HG03039 (cell line): ENCODE data around the gene ZDHHC14.
"Not testable (repeated sequence)": the region's sequence is repeated elsewhere in the genome, so short reads cannot be mapped to it uniquely, and the experiment has no call there.

Source experiments
- ATAC-seq: cut with Tn5 transposase; IDR thresholded peaks from one replicate; pipeline ENCODE4 v1.9.1; 2021; ENCODE audit warnings: mild to moderate bottlenecking, moderate library complexity; ENCODE audit not compliant: unreplicated experiment

Gene ZDHHC14

DNA sequence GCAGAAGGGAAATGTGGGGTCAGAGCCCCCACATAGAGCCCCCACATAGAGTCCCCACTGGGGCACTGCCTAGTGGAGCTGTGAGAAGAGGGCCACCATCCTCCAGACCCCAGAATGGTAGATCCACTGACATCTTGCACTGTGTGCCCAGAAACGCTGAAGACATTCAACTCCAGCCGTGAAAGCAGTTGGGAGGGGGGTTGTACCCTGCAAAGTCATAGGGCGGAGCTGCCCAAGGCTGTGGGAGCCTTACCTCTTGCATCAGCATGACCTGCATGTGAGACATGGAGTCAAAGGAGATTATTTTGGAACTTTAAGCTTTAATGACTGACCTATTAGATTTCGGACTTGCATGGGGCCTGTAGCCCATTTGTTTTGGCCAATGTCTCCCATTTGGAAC lies 209.7 kb downstream of the ZDHHC14 start:
- ATAC-seq: not testable (repeated sequence)

DNA sequence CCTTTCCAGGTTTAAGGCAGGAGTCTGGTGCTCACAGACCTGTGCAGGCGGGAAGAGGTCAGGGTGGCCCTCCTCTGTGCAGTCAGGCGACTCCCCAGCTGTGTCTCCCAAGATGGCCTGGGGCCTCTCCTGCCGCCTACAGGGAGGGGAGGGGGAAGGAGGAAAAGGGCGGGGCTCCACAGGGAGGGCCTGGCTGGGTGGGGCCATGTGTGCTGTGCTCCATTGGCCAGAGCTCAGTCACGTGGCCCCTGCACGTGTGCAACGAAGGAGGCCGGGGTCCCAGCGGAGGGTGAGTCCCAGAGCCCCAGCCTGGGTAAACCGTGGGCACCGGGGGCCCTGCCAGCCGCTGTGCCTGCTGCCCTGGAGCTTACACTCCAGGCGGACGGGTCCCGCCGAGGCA lies 211.6 kb downstream of the ZDHHC14 start:
- no peak for ATAC-seq

DNA sequence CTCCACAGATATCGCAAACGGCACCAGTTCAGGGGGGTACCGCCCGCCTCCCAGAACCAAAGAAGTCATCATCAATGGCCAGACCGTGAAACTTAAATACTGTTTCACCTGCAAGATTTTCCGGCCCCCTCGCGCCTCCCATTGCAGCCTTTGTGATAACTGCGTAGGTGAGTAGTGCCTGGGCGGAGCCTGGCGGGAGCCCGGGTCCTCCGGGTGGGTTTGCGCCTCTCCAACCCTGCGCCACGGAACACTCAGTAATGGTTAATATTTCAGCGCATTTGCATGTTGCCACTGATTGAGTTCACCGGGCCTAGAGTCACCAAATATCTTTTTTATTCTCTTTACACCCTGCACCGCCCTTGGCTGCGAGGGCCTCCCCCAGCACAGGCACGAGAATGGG lies 212.0 kb downstream of the ZDHHC14 start:
- no peak for ATAC-seq

DNA sequence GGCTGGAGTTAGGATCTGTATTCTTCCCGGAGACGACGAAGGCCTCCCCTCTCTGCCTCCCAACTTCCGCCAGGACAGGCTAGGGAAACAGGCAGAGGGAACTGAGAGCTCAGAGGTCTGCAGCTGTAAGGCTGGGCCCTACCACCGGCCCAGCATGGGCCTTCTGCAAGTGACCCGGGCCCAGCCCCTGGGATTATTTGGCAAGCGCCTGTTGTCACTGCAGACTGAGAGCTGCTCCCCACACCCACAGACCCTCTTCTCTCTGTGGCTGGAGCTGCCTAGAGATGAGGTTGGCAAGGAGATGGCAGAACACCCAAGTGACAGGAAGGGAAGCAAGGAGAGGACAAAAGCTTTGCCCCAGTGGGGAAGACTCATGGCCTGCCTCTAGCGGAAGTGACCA lies 212.6 kb downstream of the ZDHHC14 start:
- no peak for ATAC-seq

DNA sequence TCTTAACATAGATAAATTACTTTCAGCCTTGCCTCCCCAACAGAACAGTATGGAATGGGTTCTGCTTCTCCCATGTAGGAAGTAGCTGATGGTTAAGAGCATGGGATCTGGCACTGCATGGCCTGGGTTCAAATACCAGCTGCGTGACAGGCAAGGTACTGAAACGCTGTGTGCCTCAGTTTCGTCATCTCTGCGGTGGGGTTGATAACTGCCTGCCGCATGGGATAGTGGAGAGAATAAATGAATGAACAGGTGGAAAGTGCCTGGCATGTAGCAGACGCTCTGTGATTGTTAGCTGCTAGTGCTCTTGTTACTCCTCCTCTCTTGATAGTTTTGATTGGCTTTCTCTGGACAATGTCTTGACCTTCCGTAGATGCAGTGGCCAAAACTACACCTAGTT lies 213.3 kb downstream of the ZDHHC14 start:
- ATAC-seq: no peak

DNA sequence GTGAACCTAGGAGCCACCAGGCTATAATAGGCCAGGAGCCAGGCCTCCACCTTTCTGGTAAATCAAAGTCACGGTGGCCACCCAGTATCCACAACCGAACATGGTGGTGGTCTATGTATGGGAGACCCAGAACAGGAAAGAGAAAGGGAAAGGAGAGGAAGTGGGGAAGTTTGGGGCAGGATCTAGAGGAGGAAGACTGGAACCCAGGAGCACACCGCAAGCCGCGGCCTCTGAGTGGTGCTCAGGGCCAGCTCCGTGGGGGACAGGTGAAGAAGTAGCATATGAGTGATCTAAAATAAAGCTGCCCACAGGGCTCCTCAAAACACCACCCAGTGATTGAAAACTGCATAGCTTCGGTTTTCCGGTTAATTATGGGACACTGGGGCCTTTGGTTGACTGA lies 214.8 kb downstream of the ZDHHC14 start:
- ATAC-seq: no peak

DNA sequence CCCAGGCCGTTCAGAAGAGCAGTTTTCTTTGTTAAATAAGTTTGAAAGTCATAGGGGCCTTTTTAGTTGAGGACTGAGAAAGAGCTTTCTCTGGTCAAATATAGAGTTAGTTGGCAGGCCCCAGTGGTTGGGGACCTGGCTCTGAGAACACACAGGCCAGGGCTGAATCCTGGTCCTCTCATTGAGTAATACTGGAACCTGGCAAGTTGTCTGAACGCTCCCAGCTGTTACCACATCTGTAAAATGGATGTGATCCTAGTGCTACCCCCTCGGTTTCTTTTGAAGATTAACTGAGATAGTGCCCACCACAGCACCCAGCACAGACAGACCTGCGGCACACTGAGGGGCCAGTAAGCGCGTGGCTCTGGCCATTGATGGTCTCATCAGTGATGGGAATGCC lies 215.5 kb downstream of the ZDHHC14 start:
- no peak for ATAC-seq

DNA sequence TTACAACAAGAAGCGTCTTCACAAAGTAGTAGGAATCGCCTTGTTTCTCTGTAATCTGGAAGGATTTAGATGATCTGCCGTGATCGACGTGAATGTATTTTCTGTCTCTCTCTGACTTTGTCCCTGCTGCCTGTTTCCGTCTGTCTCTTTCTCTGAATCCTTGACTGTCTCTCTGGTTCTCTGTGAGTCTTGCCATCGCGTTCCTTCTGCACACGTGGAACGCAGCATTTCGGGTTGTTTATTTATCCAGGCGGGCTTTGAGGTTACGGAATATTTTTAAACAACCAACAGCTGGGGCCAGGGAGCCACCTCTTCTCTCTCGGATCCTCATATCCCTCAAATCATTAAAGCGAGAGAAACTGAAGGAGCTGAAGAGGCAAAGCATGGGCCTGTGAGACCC lies 215.9 kb downstream of the ZDHHC14 start:
- ATAC-seq: no peak

DNA sequence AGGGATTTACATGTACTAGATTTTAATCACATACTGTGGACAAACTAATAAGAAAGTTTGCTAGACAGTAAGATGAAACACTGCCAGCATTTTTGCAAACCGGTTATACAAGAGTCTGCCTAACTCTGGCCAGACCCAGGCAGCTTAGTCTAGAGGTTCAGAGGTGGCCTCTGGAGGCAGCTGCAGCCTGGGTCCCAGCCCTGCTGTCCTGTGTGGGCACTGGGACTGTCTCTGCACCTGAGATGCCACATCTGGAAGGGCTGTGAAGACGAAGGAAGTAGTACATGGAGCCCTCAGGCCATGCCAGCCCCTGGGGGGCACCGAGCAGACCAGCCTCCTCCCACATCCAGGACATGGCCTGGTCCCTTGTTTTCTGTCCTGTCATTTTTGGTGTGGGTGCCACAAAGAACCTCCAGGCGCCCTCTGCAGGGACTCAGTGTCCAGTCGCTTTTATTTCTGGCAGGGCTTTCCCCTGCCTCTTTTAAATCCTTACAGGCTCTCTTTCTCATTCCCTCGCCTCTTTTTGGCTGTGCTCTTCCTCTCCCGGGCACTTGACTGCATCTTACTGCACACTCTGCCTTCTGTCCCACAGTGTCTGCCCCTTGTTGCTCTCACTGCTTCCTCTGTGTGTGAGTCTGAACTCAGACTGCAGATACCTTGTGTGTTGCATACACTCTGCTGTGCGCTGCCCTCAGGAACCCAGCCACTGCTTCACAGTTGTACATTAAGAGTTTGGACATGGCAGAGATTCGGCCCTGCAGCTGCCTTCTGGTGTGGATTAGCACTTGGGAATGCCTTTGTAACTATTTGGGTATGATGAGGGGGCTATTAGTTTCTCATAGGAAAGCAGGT lies 216.7 kb downstream of the ZDHHC14 start:
- no peak for ATAC-seq

DNA sequence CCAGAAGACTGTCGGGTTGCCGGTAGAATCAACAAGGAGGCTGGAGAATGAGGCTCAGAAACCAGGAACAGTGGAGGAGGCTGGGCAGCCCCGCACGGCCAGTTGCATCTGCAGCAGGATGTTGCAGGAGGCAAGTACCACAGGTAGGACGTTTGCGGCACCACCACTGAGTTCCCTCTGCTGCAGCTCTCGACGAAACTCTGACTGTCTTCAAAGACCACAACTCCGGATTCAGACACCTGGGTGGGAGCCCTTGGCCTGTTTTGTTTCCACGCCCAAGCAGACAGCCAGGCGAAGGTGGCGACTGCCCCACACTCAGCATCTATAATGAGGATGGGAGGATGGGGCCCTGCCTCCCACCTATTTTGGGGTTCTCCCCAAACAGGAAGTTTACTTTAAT lies 218.2 kb downstream of the ZDHHC14 start:
- no peak for ATAC-seq

DNA sequence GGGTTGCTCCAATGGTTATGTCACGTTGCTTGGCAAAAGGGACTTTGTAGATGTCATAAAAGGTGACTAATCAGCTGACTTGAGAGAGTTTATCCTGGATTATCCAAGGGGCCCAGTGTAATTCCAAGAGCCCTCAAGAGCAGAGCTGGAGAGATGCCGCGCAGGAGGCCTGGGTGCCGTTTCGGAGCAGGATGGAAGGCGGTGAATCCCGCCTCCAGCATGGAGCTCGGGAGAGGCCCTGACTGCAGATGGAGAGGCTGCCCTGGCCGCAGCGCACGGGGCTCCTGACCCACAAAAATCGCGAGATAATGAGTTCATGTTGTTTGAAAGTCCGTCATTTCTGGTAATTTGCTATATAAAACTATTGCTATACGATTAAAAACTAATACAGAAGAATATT lies 219.8 kb downstream of the ZDHHC14 start:
- no peak for ATAC-seq

DNA sequence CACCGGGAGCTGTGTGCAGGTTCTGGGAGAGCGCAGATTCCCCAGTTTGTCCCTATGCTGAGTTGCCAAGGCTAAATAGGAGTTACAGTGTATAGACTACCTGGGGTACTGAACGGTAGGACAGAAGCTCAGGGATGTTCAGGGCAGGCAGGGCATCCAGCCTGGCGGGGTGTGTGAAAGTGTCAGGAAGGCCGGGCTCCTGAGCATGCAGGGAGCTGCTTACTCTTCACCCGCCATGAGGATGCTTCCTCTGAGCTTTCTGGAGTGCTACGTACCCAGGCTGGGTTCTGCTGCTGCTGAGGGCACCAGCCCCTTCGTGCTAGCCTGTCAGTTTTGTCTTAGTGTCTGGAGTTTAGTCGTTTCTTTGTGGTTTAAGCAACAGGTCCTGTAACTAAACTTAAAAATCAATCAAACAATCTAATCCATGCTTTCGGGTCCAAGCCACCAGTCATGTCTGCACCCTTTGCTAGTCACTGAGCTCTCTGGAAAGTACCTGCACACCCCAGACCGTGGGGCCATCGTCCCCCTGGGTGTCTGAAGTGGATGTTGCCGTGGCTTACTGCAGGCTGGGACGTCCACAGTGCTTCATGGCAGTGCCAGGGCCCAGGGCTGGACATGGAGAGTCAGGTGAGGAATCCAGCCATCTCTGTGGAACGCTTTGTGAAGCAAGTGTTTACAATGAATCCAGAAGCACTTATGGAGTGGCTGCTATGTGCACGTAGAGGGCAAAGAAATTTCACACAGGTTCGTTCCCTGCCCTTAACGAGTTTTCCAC lies 221.7 kb downstream of the ZDHHC14 start:
- no peak for ATAC-seq

DNA sequence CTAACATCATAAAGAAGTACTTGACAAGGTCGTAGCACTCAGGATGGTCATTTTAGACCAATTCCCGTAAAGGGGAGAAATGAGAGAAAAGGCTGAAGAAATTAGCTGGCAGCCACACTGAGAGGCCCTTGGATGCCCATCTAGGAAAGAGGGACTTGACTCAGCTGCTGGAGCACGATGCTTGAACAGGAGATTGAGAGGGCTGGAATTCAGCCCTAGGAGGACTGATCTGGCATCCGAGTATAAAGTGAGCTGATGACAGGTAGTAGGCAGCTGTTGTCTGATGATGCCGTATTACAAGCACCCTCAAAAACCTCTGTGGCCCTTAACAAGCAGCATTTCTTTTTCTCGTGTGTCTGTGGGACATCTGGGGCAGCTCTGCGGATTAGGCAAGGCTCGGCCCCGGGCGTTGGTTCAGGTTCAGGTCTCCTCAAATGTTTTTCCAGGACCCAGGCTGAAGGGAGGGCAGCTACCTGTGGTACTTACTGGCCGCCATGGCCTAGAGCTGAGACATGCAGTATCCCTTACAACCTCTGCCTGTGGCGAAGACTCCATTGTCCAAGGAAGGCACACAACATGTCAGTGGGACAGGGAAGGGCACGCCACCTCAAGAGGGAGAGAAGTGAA lies 222.4 kb downstream of the ZDHHC14 start:
- ATAC-seq: no peak

DNA sequence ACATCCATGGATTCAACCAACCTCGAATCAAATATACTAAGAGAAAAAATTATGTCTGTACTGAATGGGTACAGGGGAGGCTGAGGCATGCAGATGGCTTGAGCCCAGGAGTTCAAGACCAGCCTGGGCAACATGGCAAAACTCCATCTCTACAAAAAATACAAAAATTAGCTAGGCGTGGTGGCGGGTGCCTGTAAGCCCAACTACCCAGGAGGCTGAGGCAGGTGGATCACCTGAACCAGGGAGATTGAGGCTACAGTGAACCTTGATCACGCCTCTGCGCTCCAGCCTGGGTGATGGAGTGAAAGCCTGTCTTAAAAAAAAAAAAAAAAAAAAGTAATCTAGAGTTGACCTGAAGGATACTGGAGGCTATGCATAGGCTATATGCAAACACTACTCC lies 223.0 kb downstream of the ZDHHC14 start:
- ATAC-seq: no peak

DNA sequence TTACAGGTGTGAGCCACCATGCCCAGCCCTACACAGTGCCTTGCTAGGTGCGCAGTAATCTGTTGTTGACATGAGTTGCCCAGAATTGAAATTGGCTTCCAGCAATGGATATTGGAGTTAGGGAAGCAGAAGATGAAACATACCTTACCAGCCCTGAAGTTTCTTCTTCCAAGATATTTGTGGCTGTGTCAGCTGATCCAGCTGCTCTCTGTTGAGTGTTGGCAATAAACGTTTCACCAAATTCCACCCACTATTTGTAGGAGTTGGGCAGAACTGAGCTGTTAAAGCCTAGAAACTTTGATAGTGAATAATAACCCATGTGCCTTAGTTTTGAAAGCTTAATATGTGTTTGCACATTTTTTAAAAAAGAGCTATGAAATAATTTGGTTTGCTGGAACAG lies 223.8 kb downstream of the ZDHHC14 start:
- ATAC-seq: no peak

DNA sequence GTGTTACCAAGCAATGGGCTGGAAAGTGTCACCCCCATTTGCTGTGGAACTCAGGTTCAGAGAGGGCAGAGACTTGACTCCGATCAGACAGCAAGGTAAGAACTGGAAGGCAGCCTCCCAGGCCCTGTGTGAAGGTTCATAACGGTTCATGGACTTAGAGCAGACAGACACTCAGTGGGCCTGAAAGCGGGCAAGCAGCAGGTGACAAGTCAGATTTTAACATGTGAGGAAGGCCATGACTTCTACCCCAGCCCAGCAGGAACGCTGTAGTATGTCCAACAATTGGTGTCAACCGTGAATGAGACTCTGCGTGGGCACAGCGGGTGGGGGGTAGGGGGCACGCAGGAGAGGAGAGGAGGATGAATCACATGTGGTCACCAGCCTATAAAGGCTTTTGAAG lies 224.5 kb downstream of the ZDHHC14 start:
- no peak for ATAC-seq

DNA sequence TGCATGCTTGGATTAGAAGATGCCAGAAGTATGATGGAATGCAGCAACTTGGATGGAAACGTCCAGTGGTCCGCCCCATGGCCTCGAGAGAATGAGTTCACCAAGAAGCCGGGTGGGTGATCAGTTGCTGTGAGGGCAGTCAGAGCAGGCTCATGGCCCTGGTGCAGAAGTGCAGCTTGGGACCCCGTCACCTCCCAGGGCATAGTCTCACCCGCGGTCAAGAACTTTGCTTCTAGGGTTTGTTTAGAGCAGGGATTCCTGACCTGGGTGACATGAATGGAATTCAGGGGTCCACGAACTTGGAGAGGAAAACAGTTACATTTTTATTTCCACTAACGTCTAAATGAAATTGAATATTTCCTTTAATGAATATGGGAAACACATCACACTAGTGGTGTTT lies 225.5 kb downstream of the ZDHHC14 start:
- no peak for ATAC-seq

DNA sequence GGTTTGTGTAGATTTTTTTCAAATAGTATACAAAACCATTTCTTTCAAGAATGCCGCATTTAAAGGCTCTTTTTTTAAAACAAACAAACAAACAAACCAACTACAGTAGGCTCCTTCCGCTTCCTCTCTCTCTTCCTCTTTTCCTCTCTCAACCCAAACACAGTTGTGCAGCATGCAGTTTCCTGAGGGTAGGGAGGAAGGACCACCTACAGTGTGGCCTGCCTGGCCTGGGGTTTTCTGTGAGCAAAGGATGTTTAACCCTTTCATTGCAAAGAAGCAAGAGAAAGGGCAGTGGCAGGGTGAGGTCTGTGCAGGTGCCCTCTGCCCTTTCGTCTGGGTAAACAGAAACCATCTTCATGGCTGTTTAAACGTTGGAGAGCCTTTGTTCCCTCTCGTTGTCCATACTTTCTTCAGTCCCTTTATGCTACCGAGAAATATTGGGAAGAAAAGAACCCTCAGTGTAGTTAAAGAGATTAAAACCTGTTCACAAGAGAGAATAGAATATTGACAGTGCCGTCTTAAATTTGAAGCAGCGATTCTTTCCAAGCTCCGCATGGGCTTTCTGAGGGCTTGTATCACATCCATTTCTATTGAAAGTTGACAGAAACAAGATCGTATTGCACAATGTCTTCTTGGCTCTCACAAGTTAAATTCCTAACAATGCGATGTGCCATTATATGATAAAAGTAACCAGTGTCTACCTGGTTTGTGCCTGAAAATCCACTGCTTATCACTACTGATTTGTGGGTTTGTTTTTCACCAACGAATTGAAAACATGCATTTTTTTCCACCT lies 226.5 kb downstream of the ZDHHC14 start:
- ATAC-seq: no peak

DNA sequence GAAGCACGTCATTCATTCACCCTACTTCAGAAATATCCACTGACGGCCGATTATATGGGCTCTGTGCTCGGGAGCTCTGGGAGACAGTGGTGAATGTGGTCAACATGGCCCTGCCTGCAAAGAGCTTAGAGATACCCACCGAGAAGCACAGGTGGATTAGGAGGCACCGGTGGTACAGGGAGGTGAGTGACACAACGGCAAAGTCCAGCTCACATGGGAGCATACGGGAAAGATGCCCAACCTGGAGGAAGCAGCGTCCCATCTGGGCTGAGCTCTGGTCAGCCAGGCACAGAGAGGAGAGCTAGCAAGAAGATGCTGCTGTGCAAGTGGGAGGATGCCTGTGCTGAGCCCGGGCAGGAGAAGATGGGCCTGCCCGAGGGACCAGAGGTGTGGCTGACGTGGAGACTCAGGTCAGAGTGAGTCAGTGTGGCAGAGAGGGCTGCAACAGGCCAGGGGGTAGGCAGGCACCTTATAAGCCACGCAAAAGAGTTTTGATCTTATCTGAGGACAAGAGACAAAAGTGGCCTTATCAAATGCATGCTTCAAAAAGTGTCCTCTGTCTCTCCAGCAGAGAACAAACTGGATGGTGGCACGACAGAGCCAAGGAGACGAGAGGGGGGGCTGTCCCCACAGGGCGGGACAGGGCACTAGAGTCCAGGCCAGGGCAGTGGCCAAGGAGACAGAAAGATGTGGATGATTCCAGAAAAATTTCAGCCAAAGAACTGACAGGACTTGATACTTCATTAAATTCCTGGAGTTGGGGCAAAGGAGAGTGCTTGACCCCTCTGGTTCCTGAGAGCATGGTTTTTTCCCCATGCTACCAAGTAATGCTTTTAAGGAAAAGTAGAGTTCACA lies 227.5 kb downstream of the ZDHHC14 start:
- no peak for ATAC-seq

DNA sequence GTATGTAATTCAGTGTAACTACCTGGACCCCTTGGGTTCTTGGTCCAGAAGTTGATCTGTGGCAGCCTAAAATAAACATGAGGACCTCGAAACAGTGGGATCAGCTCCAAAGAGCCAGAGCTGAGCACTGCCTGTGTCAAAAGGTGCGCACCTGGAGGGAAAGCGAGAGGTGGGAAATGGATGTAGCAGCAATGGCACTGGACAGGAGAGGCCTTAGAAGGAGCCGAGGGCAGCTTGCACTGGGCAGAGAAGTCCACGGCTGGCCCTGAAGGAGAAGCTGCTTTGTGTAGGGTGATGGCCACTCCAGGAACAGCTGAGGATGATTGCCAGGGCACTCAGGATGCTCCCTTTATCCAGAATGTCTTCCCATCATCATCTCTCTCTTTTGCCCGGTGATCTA lies 228.1 kb downstream of the ZDHHC14 start:
- no peak for ATAC-seq
